GM21737 (cell line): ENCODE data around the gene DDX39A.

ENCODE experiments used
- ATAC-seq: cut with Tn5 transposase; IDR thresholded peaks from one replicate; pipeline ENCODE4 v1.9.1; 2021; ENCODE audit warnings: mild to moderate bottlenecking, moderate library complexity; ENCODE audit not compliant: unreplicated experiment

Gene DDX39A

DNA sequence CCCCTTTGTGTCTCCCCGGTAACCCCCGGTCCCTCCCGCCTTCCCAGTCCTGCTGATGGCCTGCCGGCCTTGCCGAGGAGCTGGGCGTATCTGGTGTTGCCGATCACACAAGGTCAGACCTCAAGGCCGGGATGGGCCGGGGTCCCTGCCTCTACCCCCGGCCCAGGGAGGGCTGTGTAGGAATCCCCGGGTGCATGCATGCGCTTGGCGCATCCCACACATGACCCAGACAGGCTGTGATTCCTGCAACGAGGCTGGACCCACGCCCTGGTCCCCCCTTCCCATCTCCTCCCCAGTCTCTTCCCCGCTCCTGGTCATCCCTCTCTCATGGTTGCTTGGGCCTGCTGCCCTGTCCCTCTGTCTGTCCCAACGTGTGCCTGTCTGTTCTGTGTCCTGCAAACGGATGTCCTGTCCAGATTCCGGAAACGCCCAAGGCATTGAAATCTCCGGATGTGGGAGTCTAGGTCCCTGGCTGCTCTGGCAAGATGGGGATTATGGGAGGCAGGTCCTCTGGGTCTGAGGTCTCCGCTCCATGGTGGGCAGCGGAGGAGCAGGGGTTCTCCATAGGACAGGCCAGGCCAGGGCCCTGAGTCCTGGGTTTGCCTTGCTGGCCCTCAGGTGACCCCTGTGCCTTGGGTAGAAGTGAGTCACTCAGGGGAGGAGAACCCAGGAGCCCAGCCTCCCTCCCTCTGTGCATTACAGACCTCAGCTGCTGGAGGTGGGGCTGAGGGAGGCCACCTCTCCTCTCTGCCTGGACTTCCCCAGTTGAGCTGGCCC is 15.6 kb upstream of the DDX39A start:
- no peak for ATAC-seq

GRCh38 chr19:14433554-14434501 is 14.7 kb upstream of the DDX39A start:
- peak; percentile 16 for ATAC-seq

DNA sequence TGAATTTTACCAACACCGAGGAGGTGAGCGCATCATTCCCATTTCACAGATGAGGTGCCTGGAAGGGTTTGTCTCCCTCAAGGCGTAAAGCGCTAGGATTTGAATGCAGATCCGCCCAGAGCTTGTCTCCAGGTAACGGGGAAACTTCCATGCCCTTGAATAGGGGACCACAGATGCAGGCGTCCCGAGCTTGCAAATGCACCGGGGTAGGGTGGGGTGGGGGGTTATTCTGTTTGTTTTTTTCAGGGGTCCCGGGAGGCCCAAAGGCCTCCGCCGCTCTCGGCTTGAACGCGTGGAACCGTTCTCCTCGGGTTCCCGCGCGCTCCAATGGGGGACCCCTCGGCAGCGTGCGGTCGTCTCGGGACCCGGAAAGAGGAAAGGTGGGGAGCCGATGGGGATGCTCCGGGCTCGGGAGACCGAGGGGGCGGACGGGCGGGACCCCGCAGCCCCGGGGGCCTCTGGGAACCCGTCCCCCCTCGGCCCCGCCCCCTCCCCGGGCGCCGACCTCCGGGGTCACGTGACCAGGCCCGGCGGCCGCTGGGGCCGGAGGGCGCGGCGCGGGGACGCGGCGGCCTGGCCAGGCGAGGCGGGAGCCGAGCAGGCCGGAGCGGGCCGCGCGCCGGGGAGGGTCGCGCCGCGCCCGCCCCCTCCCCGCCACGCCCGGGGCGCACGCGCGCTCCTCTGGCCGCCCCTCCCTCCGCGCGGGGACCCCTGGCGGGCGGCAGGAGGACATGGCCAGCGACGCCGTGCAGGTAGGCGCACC is 13.8 kb upstream of the DDX39A start, which contains the start of gene PKN1:
Gene PKN1, plus strand, starts transcription at position 516 of the 763 bp plus-strand sequence. Its CDS starts 216 bp downstream, at position 732.
- ATAC-seq = peak; percentile 48

GRCh38 chr19:14430712-14431111 is 11.6 kb upstream of the DDX39A start:
- ATAC-seq = no peak

GRCh38 chr19:14428882-14429416 is 9.8 kb upstream of the DDX39A start:
- ATAC-seq = no peak

- no peak for ATAC-seq
Observed at GRCh38 chr19:14427461-14427860, 8.3 kb upstream of the DDX39A start.

DNA sequence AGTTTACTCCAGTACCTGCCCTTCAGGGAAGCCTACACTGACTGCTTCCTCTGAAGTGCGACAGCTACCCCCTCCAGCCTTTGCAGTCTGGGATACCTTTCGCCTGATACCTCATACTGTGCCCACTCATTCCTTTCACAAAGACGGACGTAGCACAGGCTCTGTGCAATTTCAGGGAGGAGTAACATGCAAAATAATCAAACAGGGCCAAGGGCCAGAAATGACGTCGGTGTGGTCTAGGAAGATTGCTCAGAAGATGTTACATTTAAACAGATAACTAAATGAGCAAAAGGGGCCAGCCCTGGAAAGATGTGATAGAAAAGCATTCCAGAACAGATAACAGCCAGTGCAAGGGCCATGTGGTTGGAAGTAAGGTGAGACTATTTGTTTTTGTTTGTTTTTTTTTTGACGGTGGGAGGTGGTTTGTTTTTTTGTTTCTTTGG is 6.6 kb upstream of the DDX39A start:
- no peak for ATAC-seq

DNA sequence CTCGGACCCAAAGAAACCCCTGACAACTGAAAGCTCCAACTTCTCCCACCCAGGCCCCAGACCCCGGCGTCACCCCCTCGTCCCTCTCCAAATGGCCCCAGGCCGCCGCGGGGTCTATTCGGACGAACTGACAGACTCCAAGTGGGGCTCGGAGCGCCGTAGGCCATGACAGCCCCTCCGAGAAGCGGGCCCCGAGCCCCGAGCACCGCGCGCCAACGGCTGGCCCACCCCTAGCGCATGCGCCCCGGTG is 360 bp downstream of the DDX39A start:
- peak; percentile 39 for ATAC-seq

DNA sequence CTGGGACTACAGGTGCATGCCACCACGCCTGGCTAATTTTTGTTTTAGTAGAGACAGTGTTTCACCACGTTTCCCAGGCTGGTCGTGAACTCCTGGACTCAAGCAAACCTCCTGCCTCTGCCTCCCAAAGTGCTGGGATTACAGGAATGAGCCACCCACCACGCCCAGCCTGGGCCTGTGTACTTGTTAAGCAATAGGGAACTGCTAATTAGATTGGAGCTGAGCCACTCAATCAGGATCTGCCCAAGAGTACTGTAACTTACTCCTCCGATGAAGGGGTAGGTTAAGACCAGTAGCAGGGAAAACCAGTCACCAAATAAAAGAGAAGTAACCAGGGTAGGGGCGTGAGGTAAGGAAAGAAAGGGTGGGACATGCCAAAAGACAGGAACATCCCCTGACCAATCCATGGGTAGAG is 2.3 kb downstream of the DDX39A start:
- ATAC-seq = no peak

DNA sequence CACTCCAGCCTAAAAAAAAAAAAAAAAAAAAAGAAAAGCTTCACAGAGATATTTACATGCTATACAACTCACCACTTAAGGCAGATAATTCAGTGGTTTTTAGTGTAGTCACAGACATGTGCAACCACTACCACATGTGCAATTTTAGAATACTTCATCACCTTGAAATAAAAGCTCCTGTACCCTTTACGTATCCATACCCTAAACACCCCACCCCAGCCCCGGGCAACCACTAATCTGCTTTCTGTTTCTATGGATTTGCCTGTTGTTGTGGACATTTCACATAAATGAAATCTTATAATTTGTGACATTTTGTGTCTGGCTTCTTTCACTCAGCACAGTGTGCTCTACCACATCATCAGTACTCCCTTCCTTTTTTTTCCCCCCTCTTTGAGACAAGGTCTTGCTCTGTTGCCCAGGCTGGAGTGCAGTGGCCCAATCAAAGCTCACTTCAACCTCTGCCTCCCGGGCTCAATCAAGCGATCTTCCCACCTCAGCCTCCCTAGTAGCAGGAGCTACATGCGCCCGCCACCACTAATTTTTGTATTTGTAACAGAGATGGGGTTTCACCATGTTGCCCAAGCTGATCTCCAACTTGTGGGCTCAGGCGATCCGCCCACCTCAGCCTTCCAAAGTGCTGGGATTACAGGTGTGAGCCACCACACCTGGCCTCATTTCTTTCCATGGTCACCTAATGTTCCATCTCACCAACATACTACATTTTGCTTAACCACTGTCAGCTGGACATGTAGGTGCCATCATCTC is 4.0 kb downstream of the DDX39A start:
- ATAC-seq = no peak

GRCh38 chr19:14413693-14414181 is 5.4 kb downstream of the DDX39A start:
- ATAC-seq = no peak

- no peak for ATAC-seq
Observed at GRCh38 chr19:14412996-14413692, 6.0 kb downstream of the DDX39A start.

GRCh38 chr19:14412324-14412995 is 6.7 kb downstream of the DDX39A start:
- ATAC-seq = no peak

GRCh38 chr19:14411938-14412245 is 7.2 kb downstream of the DDX39A start:
- ATAC-seq = no peak

- ATAC-seq = no peak
Observed at GRCh38 chr19:14411161-14411937, 7.8 kb downstream of the DDX39A start.

DNA sequence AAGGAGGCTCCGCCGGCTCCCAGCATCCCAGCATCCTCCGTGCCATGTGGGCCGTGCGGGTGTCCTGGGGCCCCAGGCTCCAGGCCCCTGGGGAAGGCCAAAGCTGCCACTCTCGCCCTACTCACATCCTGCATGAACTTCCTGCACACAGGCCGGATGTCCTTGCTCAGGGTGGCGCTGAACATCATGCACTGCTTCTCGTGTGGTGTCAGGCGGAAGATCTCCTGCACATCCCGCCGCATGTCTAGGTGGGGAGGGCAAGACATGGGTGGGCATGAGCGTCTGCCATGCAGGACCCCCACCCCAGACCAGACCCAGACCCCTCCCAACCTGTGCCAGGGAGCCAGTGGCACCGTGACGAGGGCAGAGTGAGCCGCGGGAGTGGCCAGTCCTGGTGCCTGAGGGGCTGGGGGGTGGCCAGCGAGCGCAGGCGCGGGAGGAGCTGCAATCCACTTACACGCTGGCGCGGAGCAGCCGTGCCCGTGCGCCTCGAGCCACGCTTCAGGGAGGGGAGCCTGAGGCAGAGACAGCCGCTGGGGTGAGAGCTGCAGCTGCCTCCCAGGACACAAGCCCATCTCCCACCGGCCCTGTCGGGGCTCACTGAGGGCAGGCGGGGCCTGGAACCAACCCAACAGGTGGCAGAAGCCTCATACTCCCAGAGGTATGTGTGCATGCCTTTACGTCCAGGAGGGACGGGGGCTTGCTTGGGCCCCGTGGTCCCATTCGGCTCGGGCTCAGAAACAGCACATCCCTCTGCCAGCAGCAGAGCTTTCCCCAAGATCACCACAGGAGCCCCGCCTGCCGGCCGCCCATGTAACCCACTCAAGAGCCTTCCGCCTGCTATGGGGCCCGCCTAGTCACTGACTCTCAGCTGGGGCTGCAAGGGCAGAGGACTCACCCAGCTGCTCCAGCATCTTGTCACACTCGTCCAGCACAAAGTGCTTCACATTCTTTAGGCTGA is 8.8 kb downstream of the DDX39A start:
- no peak for ATAC-seq
